Lower lobe of right lung (tissue), 2 donors: ENCODE results near the gene NTRK2. TPM values are rescaled to one million over a fixed set of nuclear protein-coding genes. Genes with fewer than 3 reads are reported as not detected.

Experiments used
- ATAC-seq, 2 donors: fragments of 200-7000 bp; cut with Tn5 transposase; one replicate each; pipeline ENCODE4 v1.9.1; 2020 to 2022; ENCODE audit warnings: mild to moderate bottlenecking in 2 of 2, moderate library complexity in 2 of 2
- DNase-seq: peaks from one replicate; pipeline ENCODE4 v3.0.0-alpha.2; 2020
- H3K27ac ChIP-seq: fragments of 200-600 bp; one replicate; pipeline ENCODE4 v1.8.0; 2022
- H3K27me3 ChIP-seq: fragments of 200-600 bp; one replicate; pipeline ENCODE4 v1.8.0; 2022; ENCODE audit warnings: low read depth
- H3K36me3 ChIP-seq: fragments of 200-600 bp; one replicate; pipeline ENCODE4 v1.8.0; 2022; ENCODE audit warnings: mild to moderate bottlenecking
- H3K4me1 ChIP-seq: fragments of 200-600 bp; one replicate; pipeline ENCODE4 v1.8.0; 2022
- H3K4me3 ChIP-seq: fragments of 200-600 bp; one replicate; pipeline ENCODE4 v1.8.0; 2022; ENCODE audit warnings: mild to moderate bottlenecking
- H3K9me3 ChIP-seq: fragments of 200-600 bp; one replicate; pipeline ENCODE4 v1.8.0; 2022
- intact Hi-C: fragments of 100-400 bp; cut with DNase I; formaldehyde crosslinking; loops from one replicate; pipeline ENCODE4 v1.11.0; 2022
- total RNA-seq: library from RNA; stranded (reverse); fragmentation: NEBNext Ultra II Directional; extraction: Animal tissue kit (Norgen Biotek cat#: 25700); gene quantifications from one replicate; pipeline ENCODE4 v1.2.1, GENCODE V29; 2021
- TF ChIP-seq, protein P1 (sequence below): fragments of 200-600 bp; IDR thresholded peaks from one replicate; pipeline ENCODE4 v1.8.0; 2022; ENCODE audit warnings: antibody characterized with exemption, mild to moderate bottlenecking
- donor health status: DM: no; HTN: yes; CAD: no; lungs with severe emphysema.

The NTRK2 gene
- total RNA-seq, 1 donor from 2014 or later, result 7.7 TPM

DNA sequence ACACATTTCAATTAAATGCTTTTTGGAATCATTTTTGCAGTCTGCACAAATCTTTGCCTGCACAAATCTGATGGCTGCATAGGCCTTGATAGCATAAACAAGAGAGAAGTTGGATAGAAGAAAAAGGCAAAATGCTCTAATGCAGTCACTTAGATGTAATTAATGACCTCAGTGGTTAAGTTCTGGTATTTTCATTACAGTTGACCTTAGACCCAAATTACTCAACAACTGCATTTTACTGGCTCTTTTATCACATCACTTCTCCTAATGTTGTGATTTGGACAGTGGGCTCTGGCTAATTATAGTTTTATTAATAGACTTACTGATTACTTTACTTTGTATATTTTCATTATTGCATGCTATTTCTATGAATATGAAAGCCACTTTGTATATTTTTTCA, 34.3 kb downstream of the NTRK2 start:
- H3K4me3 ChIP-seq, result no peak overlapping the region
- H3K4me1 ChIP-seq, result no peaks in the 10 kb centered on the region
- intact Hi-C loops, result no loop called here
- H3K27ac ChIP-seq, result no peak overlapping the region
- H3K27me3 ChIP-seq, result no peaks in the 10 kb centered on the region
- H3K36me3 ChIP-seq, result no peaks in the 10 kb centered on the region
- no peaks in the 10 kb centered on the region for H3K9me3 ChIP-seq
- no peak for DNase-seq
- ATAC-seq, result no peak
- TF ChIP-seq, protein P1, sequence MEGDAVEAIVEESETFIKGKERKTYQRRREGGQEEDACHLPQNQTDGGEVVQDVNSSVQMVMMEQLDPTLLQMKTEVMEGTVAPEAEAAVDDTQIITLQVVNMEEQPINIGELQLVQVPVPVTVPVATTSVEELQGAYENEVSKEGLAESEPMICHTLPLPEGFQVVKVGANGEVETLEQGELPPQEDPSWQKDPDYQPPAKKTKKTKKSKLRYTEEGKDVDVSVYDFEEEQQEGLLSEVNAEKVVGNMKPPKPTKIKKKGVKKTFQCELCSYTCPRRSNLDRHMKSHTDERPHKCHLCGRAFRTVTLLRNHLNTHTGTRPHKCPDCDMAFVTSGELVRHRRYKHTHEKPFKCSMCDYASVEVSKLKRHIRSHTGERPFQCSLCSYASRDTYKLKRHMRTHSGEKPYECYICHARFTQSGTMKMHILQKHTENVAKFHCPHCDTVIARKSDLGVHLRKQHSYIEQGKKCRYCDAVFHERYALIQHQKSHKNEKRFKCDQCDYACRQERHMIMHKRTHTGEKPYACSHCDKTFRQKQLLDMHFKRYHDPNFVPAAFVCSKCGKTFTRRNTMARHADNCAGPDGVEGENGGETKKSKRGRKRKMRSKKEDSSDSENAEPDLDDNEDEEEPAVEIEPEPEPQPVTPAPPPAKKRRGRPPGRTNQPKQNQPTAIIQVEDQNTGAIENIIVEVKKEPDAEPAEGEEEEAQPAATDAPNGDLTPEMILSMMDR, result no peak

DNA sequence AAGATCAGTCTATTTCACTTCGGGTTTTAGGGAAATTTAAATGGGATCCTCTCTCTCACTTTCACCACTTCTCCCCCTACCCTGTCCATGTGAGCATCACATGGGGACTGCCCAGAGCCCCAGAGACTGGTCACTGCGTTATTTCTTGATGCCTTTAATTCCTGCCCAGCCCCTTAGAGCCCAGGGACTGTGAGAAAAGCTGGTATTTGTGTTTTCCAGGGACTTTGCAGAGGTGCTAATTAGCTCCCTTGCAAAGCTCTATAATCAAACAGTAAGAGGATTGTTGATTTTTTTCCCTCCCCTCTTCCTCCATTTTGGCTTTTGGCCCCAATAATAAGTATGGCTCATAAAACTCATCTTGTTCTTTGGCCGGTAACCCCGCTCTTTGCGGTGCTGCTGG, 35.6 kb downstream of the NTRK2 start:
- H3K27me3 ChIP-seq, result no peaks in the 10 kb centered on the region
- DNase-seq, result no peak
- TF ChIP-seq, protein P1, result no peak
- ATAC-seq, result no peak
- no peak overlapping the region for H3K4me3 ChIP-seq
- no peaks in the 10 kb centered on the region for H3K36me3 ChIP-seq
- peaks cover 6% of the 10 kb centered on the region for H3K4me1 ChIP-seq
- intact Hi-C loops, result no loop called here
- H3K27ac ChIP-seq, result no peak overlapping the region
- no peaks in the 10 kb centered on the region for H3K9me3 ChIP-seq

DNA sequence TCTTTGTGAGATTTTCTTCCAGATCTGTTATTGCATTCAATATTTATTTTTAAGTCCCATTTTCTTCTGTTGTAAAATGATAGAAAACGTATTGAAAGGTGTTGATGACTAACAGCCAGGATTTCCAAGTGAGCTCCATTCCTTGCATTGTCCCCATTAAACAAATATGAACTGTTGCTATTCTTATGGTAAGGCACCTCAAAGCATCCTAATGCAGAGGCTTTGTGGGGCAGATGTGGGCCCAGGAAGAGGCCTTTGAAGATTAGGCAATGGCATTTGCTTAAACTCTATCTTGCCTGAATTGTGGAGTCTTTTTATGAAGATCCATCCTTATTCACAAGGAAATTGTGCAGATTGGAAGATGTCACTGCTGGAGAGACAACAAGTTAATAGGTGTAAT, 38.9 kb downstream of the NTRK2 start:
- Histone ChIP-seq H3K27ac (no peak overlapping the region), H3K9me3 (no peaks in the 10 kb centered on the region), H3K36me3 (no peaks in the 10 kb centered on the region), H3K4me1 (peaks cover 6% of the 10 kb centered on the region), H3K27me3 (no peaks in the 10 kb centered on the region), H3K4me3 (no peak overlapping the region)
- TF ChIP-seq, protein P1, result no peak
- no peak for ATAC-seq
- DNase-seq, result no peak
- intact Hi-C loops, result no loop called here

DNA sequence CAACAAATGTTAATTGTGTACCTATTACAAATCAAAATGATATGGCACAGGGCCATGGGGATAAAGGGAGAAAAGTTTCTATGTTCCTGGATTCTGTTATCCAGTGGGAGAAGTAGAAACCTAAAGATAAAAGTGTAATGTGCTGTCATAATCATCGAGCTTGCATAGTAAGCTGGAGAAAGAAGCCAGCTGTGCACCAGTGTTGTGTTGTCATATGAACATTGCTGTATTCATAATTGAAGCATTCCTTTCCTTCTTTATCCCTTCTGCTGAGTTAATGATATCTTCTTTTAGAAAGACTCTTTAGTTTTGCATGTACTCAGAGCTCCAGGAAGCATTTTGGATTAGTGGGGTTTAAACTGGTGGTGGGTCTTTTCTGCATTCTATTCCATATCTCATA, 39.5 kb downstream of the NTRK2 start:
- Histone ChIP-seq H3K9me3 (no peaks in the 10 kb centered on the region), H3K36me3 (no peaks in the 10 kb centered on the region), H3K4me1 (peaks cover 6% of the 10 kb centered on the region), H3K27me3 (no peaks in the 10 kb centered on the region), H3K27ac (no peak overlapping the region), H3K4me3 (no peak overlapping the region)
- DNase-seq, result no peak
- no peak for ATAC-seq
- TF ChIP-seq, protein P1, result no peak
- intact Hi-C loops, result no loop called here

DNA sequence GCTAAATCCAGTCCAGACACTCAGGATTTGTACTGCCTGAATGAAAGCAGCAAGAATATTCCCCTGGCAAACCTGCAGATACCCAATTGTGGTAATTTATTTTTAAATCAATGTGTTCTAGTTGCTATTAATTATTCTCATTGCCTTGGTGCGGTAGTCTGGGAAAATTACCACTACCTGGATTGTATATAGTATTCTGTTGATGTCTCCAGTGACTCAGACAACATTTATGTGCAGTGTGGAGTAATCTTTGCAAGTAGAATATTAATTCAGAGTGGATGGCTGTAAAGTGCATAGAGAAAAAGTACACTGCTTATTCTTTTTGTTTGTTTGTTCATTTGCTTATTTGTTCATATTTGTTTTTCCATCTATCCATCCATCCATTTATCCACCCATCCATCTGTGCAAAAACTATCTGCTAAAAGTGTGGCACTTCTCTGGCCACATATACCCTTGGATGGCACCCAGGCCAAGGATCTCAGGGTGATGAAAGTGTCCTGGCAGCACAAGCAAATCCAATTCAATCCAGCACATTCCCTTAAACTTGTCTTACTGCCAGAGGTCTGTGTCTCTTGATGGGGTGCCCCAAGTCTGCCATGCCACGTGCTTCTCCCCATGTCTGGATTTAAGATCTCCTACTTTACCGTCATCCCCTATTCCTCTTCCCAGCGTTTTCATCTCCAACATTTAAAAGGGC, 41.3 kb downstream of the NTRK2 start:
- no peaks in the 10 kb centered on the region for H3K27me3 ChIP-seq
- H3K4me1 ChIP-seq, result peaks cover 6% of the 10 kb centered on the region
- TF ChIP-seq, protein P1, result no peak
- no peak overlapping the region for H3K4me3 ChIP-seq
- no peaks in the 10 kb centered on the region for H3K36me3 ChIP-seq
- H3K27ac ChIP-seq, result no peak overlapping the region
- no peak for ATAC-seq
- DNase-seq, result no peak
- H3K9me3 ChIP-seq, result no peaks in the 10 kb centered on the region
- intact Hi-C loops, result no loop called here
